Measurements from ENCODE around the gene ATF2.
"Not testable (repeated sequence)": the region's sequence is repeated elsewhere in the genome, so short reads cannot be mapped to it uniquely, and the experiment has no call there.

The ATF2 gene

DNA sequence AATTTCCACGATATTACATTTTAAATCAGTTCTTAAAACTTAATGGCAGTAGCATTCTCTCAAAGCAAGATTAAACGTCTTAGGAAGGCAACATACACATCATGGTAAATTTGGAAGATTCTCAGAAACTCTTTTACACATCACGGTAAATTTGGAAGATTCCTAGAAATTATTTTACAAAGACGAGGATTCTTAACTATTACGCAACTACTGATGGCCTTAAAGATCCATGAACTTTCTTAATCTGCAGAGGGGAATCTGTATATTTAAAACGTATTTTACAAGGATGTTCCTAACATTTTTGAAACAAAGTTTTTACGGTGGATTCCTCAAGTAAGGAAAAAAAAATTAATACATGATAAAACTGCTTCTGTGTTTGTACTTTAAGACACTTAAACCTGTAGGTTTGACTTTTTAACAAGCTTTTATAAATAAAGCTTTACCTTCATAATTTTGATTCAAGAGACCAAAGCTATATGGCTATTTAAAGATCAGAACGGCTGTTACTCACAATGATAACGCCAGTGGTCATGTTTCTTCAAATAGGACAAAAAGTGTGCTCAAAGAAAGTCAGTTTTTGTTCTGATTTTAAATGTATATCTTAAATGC is 1.7 kb downstream of the ATF2 start:
- DNase-seq (ENCODE audit: low read depth in 2 of 3, low spot score in 1 of 3) = no peak

DNA sequence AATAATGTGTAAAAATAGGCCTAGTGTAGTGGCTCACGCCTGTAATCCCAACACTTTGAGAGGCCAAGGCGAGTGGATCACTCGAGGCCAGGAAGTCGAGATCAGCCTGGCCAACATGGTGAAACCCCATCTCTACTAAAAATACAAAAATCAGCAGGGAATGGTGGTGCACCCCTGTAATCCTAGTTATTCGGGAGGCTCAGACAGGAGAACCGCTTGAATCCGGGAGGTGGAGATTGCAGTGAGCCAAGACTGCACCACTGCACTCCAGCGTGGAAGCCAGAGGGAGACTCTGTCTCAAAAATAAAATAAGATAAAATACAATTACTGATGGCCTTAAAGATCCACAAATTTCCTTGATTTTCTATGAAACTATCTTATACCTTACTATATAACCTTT is 3.8 kb downstream of the ATF2 start:
- DNase-seq (ENCODE audit: low read depth in 2 of 3, low spot score in 1 of 3) = no peak

DNA sequence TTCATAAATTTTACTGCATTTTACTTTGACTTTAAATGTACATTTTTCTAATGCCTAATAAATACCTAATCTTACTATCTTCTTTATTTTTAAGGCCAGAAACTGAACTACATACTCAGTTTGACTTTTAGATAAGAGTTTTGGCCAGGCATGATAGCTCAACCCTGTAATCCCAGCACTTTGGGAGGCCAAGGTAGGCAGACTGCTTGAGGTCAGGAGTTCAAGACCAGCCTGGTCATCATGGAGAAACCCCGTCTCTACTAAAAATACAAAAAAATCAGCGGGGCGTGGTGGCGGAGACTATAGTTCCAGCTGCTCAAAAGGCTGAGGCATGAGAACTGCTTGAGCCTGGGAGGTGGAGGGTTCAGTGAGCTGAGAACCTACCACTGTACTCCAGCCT is 9.1 kb downstream of the ATF2 start:
- no peak for DNase-seq (ENCODE audit: low read depth in 2 of 3, low spot score in 1 of 3)

DNA sequence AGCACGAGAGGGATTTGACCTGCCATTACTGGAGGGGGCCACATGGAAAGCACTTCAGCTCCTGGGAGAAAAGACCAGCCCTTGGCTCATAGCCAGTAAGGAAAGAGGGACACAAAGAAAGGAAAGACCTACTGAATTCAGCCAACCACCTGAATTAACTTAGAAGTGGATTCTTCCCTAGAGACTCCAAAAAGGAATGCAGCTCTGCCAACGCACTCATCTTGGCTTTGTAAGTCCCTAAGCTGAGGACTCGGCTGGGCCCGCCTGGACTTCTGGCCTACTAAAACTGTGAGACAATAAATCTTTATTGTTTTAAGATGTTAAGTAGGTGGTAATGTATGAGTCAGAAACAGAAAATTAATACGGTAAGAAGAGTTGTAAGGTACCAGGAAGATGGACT is 11.5 kb downstream of the ATF2 start:
- no peak for DNase-seq (ENCODE audit: low read depth in 2 of 3, low spot score in 1 of 3)

DNA sequence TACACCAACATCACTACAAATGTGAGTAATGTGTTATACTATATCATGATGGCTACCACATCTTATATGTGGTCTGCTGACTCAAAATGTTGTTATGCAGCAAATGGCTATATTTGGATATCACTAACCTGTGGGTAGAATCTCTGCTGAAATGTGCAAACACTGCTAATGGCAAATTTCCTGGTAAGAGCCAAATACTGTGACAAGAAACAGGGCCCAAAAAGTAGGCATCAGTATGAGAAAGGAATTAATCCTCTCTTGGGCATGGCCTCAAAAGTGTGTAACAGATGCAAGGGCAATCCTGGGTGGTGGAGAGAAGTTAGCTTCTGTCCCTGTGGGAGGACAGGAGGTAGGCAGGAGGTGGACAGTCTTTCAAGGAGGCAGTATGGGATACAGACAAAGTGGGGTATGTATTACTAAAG is 13.3 kb downstream of the ATF2 start:
- no peak for DNase-seq (ENCODE audit: low read depth in 2 of 3, low spot score in 1 of 3)

DNA sequence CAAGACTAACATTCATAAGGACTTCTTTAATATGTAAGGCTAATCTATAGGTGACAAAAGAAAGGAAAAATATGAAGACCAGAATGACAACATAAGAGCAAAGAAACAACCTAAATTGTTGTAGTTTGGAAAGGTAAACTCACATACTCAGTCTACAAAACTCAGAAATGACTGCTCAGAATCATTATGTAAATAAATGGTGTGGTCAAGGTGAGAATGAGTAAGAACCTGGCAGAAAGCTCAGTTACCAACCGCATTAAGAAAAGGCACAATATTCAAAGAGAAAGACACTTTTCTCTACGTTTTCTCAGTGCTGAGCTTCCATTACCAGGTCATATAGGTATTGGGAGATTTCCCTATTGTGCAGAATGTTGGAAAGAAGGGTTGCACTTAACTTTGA is 15.8 kb downstream of the ATF2 start:
- no peak for DNase-seq (ENCODE audit: low read depth in 2 of 3, low spot score in 1 of 3)

- no peak for DNase-seq (ENCODE audit: low read depth in 2 of 3, low spot score in 1 of 3)
Observed at GRCh38 chr2:175151791-175152190, 16.2 kb downstream of the ATF2 start.

- DNase-seq (ENCODE audit: low read depth in 2 of 3, low spot score in 1 of 3) = no peak
Observed at GRCh38 chr2:175147186-175147585, 20.8 kb downstream of the ATF2 start.

DNA sequence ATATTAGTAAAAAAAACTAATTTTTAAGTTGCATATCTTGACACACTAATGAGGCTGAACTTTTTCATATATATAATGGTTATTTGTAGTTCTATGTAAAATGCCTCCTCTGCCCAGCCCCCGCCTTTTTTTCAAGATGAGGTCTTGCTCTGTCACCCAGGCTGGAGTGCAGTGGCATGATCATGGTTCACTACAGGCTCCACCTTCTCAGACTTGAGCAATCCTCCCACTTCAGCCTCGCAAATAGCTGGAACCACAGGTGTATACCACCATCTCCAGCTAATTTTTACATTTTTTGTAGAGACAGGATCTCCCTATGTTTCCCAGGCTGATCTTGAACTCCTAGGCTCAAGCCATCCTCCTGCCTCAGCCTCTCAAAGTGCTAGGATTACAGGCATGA is 24.3 kb downstream of the ATF2 start:
- no peak for DNase-seq (ENCODE audit: low read depth in 2 of 3, low spot score in 1 of 3)

GRCh38 chr2:175143191-175143590 is 24.8 kb downstream of the ATF2 start:
- DNase-seq (ENCODE audit: low read depth in 2 of 3, low spot score in 1 of 3) = no peak

DNA sequence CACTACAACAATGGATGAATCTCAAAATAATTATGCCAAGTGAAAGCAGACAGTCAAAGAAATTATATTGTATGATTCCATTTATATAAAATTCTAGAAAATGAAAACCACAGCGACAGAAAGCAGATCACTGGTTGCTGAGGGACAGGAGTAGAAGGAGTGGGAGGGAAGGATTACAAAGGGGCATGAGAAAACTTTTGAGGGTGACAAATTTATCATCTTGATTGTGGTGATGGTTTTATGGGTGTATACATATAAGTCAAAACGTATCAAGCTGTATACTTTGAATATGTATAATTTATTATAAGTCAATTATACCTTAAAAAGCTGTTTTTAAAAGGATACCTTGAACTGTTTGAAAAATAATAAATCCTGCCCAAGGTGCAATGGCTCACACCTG is 27.7 kb downstream of the ATF2 start:
- DNase-seq (ENCODE audit: low read depth in 2 of 3, low spot score in 1 of 3) = no peak

GRCh38 chr2:175137793-175138192 is 30.2 kb downstream of the ATF2 start:
- DNase-seq (ENCODE audit: low read depth in 2 of 3, low spot score in 1 of 3) = no peak

GRCh38 chr2:175136334-175137215 is 31.4 kb downstream of the ATF2 start:
- DNase-seq (ENCODE audit: low read depth in 2 of 3, low spot score in 1 of 3) = no peak

GRCh38 chr2:175135862-175136261 is 32.1 kb downstream of the ATF2 start:
- DNase-seq (ENCODE audit: low read depth in 2 of 3, low spot score in 1 of 3) = no peak

- DNase-seq (ENCODE audit: low read depth in 2 of 3, low spot score in 1 of 3) = no peak
Observed at GRCh38 chr2:175135177-175135576, 32.8 kb downstream of the ATF2 start.

DNA sequence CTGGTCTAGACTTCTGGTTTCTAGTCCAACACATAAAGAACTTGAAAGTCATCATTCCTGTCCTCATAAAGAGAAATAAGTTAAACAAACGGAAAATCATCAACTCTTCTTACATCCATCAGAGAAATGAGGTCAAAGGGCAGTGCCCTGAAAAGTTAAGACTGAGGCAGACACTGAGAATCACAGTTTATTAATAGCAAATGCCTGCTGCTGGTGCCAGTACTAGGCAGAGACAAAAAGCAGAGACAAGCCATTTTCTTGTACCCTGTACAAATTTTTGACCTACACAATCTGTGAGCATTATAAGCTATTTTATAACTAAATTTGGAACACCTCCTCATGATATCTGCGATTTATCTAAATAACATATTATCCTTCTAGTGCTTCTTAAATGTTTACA is 36.8 kb downstream of the ATF2 start:
- DNase-seq (ENCODE audit: low read depth in 2 of 3, low spot score in 1 of 3) = no peak

- DNase-seq (ENCODE audit: low read depth in 2 of 3, low spot score in 1 of 3) = no peak
Observed at GRCh38 chr2:175126661-175127060, 41.3 kb downstream of the ATF2 start.

DNA sequence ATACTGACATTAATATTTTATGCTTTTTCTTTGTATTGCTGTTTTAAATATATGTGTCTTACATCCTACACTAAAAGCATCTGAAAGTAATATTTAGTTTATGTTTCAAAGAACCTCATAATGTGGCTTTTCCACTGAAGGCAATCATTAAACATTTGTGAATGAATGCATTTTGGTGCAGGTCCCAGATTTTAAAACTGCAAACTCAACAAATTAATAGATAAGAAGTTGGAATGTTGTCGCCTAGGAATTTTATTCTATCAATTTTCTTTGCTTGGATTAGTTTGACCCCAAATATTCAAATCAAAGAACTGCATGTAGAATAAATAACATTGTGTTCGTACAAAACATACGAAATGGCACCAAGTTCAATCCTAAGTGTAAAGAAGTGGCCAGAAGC is 44.7 kb downstream of the ATF2 start:
- DNase-seq (ENCODE audit: low read depth in 2 of 3, low spot score in 1 of 3) = no peak

- no peak for DNase-seq (ENCODE audit: low read depth in 2 of 3, low spot score in 1 of 3)
Observed at GRCh38 chr2:175111200-175111657, 56.8 kb downstream of the ATF2 start.

- not testable (repeated sequence) for DNase-seq (ENCODE audit: low read depth in 2 of 3, low spot score in 1 of 3)
Observed at GRCh38 chr2:175108091-175108490, 59.9 kb downstream of the ATF2 start.

DNA sequence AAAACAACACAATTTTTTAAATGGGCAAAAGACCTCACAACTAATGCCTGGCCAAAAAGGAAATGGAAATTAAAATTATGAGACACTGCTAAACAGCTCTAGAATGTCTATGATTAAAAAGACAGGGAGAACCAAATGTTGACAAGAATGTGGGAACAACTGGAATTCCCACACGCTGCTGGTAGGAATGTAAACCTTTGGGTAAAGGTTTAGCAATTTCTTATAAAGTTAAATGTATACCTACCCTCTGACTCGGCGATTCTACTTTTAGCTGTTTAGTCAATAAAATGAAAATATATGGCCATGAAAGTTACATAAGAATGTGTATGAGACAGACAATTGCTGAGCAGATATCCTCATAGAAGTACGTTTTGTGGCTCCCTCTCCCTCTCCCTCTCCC is 60.9 kb downstream of the ATF2 start:
- DNase-seq (ENCODE audit: low read depth in 2 of 3, low spot score in 1 of 3) = no peak

DNA sequence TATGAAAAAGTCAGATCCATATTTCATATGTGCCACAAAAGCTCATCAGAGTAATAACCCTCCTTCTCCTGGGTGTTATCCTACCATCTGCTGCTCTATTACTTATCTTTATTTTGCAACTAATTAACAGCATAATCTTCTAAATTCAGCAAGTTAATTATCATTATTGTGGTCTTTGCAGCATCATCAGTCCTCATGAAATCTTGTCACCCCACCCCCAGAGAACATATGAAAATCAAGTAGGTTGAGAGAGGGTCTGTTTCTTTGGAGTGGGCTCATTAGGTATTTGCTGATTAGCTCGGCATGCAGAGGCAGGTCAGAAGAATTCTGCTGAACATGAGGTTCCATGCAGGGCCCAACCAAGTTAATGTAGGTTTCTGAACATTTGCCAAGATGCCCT is 64.8 kb downstream of the ATF2 start:
- DNase-seq (ENCODE audit: low read depth in 2 of 3, low spot score in 1 of 3) = no peak

DNA sequence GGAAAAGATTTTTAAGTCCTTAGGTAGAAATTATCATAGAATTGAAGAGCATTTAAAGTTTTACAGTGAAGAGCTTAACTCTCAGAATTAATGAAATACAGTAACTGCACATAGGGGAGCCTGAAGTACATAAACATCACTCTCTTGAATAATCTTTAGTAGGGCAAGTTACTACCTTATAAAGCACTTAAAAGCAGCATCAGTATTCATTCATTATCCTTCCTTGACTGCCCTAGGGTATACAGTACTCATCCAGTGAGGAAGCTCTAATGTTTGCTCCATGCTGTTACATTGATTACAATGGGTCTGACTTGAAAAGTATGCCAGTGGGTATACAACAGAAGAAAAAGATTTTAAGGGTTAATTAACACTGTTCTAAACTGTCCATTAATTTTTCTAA is 66.5 kb downstream of the ATF2 start:
- no peak for DNase-seq (ENCODE audit: low read depth in 2 of 3, low spot score in 1 of 3)

All from stimulated activated CD4-positive, alpha-beta T cell treated with anti-CD3 and anti-CD28 coated beads, Interleukin-12 subunit alpha, Interleukin-12 subunit beta, amount 100 ng/mL, for 48 hours (primary cell).